Neural cell (in vitro differentiated cells): Measurements from ENCODE around the gene VIPAS39.

Experiments
- EP300 ChIP-seq: fragments of 450-650 bp; conservative IDR thresholded peaks from 2 replicates; pipeline ENCODE4 v1.6.1; 2014; ENCODE audit warnings: antibody characterized with exemption, mild to moderate bottlenecking, moderate library complexity; ENCODE audit not compliant: poor library complexity, severe bottlenecking
- EZH2 ChIP-seq: fragments of 200-600, 300-800 bp; shearing (Covaris generic), sonication (generic); IDR thresholded peaks from 2 replicates; pipeline ENCODE4 v1.6.1; 2014; ENCODE audit warnings: antibody characterized with exemption, low read length, borderline replicate concordance, mild to moderate bottlenecking; ENCODE audit not compliant: insufficient read depth, poor library complexity, severe bottlenecking
- SMC3 ChIP-seq: fragments of 450-650 bp; conservative IDR thresholded peaks from 2 replicates; pipeline ENCODE4 v1.6.1; 2014; ENCODE audit warnings: antibody characterized with exemption, mild to moderate bottlenecking, moderate library complexity; ENCODE audit not compliant: poor library complexity
- TAF1 ChIP-seq: IDR thresholded peaks from 2 replicates; pipeline ENCODE4 v1.6.1; 2012; ENCODE audit warnings: low read depth
- TF ChIP-seq, protein P1 (sequence below): fragments of 450-650 bp; IDR thresholded peaks from 2 replicates; pipeline ENCODE4 v1.5.1; 2014; ENCODE audit warnings: antibody characterized with exemption, mild to moderate bottlenecking, moderate library complexity; ENCODE audit not compliant: poor library complexity, severe bottlenecking

DNA sequence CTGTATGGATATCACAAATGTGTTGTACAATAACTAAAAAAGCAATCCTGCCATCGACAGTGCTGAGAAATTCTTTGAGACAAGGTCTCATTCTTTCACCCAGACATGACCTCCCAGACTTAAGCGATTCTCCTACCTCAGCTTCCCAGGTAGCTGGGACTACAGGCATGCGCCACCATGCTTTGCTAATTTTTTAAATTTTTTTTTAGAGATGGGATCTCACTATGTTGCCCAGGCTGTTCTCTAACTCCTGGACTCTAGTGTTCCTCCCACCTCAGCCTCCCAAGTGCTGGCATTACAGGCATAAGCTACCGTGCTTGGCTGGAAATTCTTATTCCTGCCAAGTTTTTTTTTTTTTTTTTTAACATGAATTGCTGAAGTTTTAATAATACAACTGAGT is 17.5 kb downstream of the VIPAS39 start:
- no peak for TF ChIP-seq SMC3
- TF ChIP-seq, protein P1, sequence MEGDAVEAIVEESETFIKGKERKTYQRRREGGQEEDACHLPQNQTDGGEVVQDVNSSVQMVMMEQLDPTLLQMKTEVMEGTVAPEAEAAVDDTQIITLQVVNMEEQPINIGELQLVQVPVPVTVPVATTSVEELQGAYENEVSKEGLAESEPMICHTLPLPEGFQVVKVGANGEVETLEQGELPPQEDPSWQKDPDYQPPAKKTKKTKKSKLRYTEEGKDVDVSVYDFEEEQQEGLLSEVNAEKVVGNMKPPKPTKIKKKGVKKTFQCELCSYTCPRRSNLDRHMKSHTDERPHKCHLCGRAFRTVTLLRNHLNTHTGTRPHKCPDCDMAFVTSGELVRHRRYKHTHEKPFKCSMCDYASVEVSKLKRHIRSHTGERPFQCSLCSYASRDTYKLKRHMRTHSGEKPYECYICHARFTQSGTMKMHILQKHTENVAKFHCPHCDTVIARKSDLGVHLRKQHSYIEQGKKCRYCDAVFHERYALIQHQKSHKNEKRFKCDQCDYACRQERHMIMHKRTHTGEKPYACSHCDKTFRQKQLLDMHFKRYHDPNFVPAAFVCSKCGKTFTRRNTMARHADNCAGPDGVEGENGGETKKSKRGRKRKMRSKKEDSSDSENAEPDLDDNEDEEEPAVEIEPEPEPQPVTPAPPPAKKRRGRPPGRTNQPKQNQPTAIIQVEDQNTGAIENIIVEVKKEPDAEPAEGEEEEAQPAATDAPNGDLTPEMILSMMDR = no peak
- no peak for TF ChIP-seq EZH2
- TF ChIP-seq EP300 = no peak
- TF ChIP-seq TAF1 = no peak
